Urinary bladder (tissue), 4 donors: ENCODE measurements around the gene MBL2. TPM values are rescaled to one million over a fixed set of nuclear protein-coding genes. Genes with fewer than 3 reads are reported as not detected.

ENCODE experiments used
- DNase-seq: peaks from one replicate; pipeline ENCODE4 v3.0.0-alpha.2; 2015; ENCODE audit errors: extremely low spot score
- H3K27ac ChIP-seq: one replicate; pipeline ENCODE4 v1.5.1; 2013; ENCODE audit warnings: low read depth, mild to moderate bottlenecking, moderate library complexity
- H3K36me3 ChIP-seq: one replicate; pipeline ENCODE4 v1.6.1; 2013; ENCODE audit warnings: mild to moderate bottlenecking, moderate library complexity; ENCODE audit not compliant: insufficient read depth
- H3K4me1 ChIP-seq: one replicate; pipeline ENCODE4 v1.6.1; 2013; ENCODE audit warnings: mild to moderate bottlenecking, moderate library complexity; ENCODE audit not compliant: insufficient read depth
- H3K4me3 ChIP-seq: one replicate; pipeline ENCODE4 v1.5.1; 2013; ENCODE audit warnings: low read depth, low read length
- WGBS: extraction: QIAGEN DNeasy Blood & Tissue Kit; methylation state at CpG from one replicate; pipeline ENCODE4 v1.1.7; 2013; 5-methylcytosine and 5-hydroxymethylcytosine counted together
- polyA plus RNA-seq: library from polyadenylated mRNA; stranded (reverse); fragments of 200-250 nt; gene quantifications from one replicate; pipeline ENCODE4 v1.2.3, GENCODE V29; 2013
- total RNA-seq: library from RNA; depleted of rRNA; stranded (reverse); fragments of >200 nt; gene quantifications from one replicate; pipeline ENCODE4 v1.2.3, GENCODE V29; 2014
- donor health status: healthy with polysubstance abuse.
- donor health status: healthy.

MBL2 gene
- total RNA-seq (not detected), polyA plus RNA-seq (0.05 TPM)

DNA sequence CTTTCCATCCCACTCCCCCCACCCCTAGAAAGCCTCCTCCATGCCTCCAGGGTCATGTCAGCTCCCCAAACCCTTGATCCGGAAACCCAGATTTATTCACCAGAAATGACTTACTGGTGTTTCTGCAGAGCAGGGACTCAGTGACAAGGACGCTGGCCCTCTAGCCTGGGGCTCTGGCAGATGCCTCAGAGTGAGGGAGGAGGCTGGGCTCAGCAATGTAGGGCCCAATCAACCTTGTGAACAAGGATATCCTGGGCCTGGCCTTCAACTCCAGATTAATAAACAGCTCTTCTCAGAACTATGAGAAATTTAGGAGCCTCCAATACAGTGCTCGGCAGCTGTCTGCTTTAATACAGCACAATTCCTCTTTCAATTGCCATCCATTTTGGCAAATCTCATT, at the start of gene MBL2:
Gene MBL2 (minus strand): TSS at position 162 of the 400 bp plus-strand sequence. CDS start 1,149 bp downstream, outside the sequence.
- no peaks in the 10 kb centered on the region for H3K36me3 ChIP-seq
- H3K27ac ChIP-seq: no peak within 1 kb of the TSS
- DNase-seq: no peak
- no peaks in the 10 kb centered on the region for H3K4me1 ChIP-seq
- 89% methylated on average over 3 of the region's 3 CpGs for WGBS
- no peak within 1 kb of the TSS for H3K4me3 ChIP-seq

GRCh38 chr10:52820309-52820708, 47.7 kb upstream of the MBL2 start:
- no peak overlapping the region for H3K4me3 ChIP-seq
- no peaks in the 10 kb centered on the region for H3K36me3 ChIP-seq
- WGBS: 52% methylated on average over 1 of the region's 1 CpG
- DNase-seq: no peak
- no peaks in the 10 kb centered on the region for H3K4me1 ChIP-seq
- H3K27ac ChIP-seq: no peak overlapping the region

GRCh38 chr10:52818019-52818418, 45.4 kb upstream of the MBL2 start:
- DNase-seq: peak; percentile 2
- Histone ChIP-seq H3K4me3 (no peak overlapping the region), H3K4me1 (no peaks in the 10 kb centered on the region), H3K27ac (no peak overlapping the region), H3K36me3 (no peaks in the 10 kb centered on the region)
- WGBS: 51% methylated on average over 3 of the region's 3 CpGs

- H3K4me3 ChIP-seq: no peak overlapping the region
- no peaks in the 10 kb centered on the region for H3K4me1 ChIP-seq
- no peak overlapping the region for H3K27ac ChIP-seq
- WGBS: 67% methylated on average over 5 of the region's 5 CpGs
- no peak for DNase-seq
- H3K36me3 ChIP-seq: no peaks in the 10 kb centered on the region
Observed at GRCh38 chr10:52814506-52814905, 41.9 kb upstream of the MBL2 start.

DNA sequence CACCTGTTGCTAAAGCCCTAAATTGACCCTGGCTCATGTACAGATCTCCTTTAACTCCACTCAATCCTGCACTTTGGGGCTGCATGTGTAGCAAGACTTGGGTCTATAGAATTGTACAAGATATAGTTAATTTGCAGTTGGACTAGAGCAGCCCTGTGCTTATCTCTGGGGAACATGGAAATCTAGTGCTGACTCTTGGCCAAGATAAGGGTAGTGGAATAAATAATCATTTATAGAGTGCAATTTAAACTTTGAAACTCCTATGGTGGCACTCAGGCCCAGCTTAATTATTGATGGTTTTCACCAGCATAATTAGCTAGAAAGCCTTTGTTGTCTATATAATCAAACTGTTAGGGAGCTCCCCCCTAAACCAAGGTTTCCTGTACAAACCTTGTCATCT, 39.2 kb upstream of the MBL2 start:
- no peak overlapping the region for H3K27ac ChIP-seq
- H3K4me1 ChIP-seq: no peaks in the 10 kb centered on the region
- H3K4me3 ChIP-seq: no peak overlapping the region
- no peaks in the 10 kb centered on the region for H3K36me3 ChIP-seq
- DNase-seq: no peak

- no peaks in the 10 kb centered on the region for H3K36me3 ChIP-seq
- H3K4me1 ChIP-seq: no peaks in the 10 kb centered on the region
- H3K27ac ChIP-seq: no peak overlapping the region
- no peak for DNase-seq
- no peak overlapping the region for H3K4me3 ChIP-seq
- WGBS: 96% methylated on average over 2 of the region's 2 CpGs
Observed at GRCh38 chr10:52810761-52811160, 38.2 kb upstream of the MBL2 start.

GRCh38 chr10:52807803-52808202, 35.2 kb upstream of the MBL2 start:
- no peaks in the 10 kb centered on the region for H3K36me3 ChIP-seq
- H3K4me1 ChIP-seq: no peaks in the 10 kb centered on the region
- H3K4me3 ChIP-seq: no peak overlapping the region
- 57% methylated on average over 2 of the region's 2 CpGs for WGBS
- DNase-seq: no peak
- no peak overlapping the region for H3K27ac ChIP-seq

- Histone ChIP-seq H3K36me3 (no peaks in the 10 kb centered on the region), H3K4me1 (no peaks in the 10 kb centered on the region), H3K27ac (no peak overlapping the region), H3K4me3 (no peak overlapping the region)
- DNase-seq: no peak
- WGBS: 77% methylated on average over 25 of the region's 25 CpGs
Observed at GRCh38 chr10:52805414-52806285, 33.1 kb upstream of the MBL2 start.

DNA sequence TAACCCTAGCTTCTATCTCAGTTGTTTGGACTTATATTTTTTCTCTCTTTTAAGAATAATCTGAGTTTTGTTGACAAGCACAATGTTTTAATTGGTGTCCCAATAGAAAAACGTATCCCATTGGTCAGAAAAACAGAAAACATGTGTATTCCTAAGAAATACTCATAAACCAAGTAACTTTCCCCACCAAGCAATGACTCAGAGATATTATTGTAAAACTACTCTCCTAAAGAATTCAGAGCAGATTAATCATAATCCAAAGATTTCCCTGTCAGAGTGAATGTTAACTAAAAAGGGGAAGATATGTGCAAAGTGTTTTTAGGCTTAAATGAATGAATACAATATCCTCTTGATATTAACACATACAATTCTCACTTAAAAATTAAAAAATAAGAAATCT, 29.4 kb upstream of the MBL2 start:
- DNase-seq: no peak
- no peaks in the 10 kb centered on the region for H3K4me1 ChIP-seq
- H3K36me3 ChIP-seq: no peaks in the 10 kb centered on the region
- WGBS: 34% methylated on average over 1 of the region's 1 CpG
- H3K4me3 ChIP-seq: no peak overlapping the region
- H3K27ac ChIP-seq: no peak overlapping the region

DNA sequence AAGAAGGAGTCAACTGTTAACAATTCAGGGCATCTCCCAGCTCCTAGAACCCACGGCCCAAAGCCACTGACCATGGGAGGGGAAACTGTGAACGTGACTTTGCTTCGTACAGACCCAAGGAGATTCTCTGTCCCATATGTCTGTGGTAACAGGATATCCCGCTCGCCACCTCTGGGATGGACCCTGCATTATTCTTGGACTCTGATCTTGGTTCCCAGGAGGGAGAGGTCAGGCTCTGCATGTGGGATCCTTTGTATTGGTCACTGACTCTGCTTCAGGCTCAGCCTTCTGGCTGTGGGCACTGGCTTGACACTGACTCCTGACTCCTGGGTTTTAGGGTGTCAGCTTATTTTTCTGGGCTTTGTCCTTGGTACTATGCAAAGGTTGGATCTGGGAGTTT, 13.5 kb upstream of the MBL2 start:
- WGBS: 98% methylated on average over 5 of the region's 5 CpGs
- DNase-seq: no peak
- Histone ChIP-seq H3K4me1 (no peaks in the 10 kb centered on the region), H3K4me3 (no peak overlapping the region), H3K27ac (no peak overlapping the region), H3K36me3 (no peaks in the 10 kb centered on the region)

- Histone ChIP-seq H3K4me1 (no peaks in the 10 kb centered on the region), H3K27ac (no peak overlapping the region), H3K36me3 (no peaks in the 10 kb centered on the region), H3K4me3 (no peak overlapping the region)
- 39% methylated on average over 3 of the region's 3 CpGs for WGBS
- no peak for DNase-seq
Observed at GRCh38 chr10:52785418-52785817, 12.8 kb upstream of the MBL2 start.

- H3K27ac ChIP-seq: no peak overlapping the region
- H3K4me3 ChIP-seq: no peak overlapping the region
- no peak for DNase-seq
- no peaks in the 10 kb centered on the region for H3K4me1 ChIP-seq
- WGBS: 85% methylated on average over 3 of the region's 3 CpGs
- no peaks in the 10 kb centered on the region for H3K36me3 ChIP-seq
Observed at GRCh38 chr10:52783726-52784125, 11.1 kb upstream of the MBL2 start.

DNA sequence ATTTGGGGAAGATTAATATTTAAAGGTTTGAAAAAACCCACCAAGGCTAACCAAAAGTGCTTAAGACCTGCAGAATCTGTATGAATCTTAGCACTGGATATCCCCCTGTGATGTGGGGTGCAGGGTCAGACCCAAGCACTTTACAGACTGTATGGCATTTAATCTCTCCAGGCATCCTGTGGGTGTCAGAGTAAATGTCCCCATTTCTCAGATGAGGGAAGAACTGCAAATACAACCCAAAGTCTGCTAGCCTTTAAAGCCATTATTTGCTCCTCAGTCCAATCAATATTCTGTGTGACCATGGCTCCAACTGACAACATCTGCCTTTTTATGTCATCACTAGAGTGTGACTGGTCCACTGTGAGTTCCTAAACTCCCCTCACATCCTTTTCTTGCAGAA, 10.0 kb upstream of the MBL2 start:
- no peak for DNase-seq
- no peaks in the 10 kb centered on the region for H3K4me1 ChIP-seq

DNA sequence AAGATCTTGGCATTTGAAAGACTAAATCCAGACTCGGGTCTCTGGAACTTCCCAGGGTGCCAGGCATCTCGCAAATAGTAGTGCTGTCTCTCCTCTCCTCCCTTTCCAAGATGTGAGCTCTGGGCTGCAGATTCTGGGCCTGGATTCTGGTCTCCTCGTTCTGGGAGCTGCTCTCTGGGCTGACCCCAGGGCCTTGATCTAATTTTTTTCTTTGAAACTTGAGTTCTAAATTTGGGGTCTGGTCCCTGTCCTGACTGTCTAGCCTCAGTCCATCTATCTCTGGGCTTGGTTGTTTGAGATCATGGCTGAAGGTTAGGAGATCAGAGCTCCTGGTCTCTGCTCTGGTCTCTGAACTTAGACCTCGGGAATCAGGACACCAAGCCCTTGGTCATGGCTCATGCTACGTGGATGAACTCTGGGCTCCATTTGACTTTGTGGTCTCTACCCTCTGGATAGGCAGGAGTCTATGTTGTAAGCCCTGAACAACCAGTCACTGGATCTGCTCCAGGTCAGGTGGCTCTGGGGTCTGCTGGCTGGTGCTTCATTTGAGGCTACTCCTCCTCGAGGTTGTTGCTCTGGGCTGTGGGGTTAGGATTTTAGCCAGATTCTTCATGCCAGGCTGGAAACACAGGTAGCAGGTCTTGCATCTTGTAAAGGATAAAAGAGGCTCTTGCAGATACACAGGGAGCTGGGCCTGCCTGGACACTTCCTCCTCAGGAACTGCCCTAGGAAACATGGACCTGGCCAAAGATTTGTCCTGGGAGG, 8.0 kb upstream of the MBL2 start:
- 57% methylated on average over 6 of the region's 6 CpGs for WGBS
- H3K4me3 ChIP-seq: no peak overlapping the region
- no peak overlapping the region for H3K27ac ChIP-seq
- DNase-seq: no peak
- H3K36me3 ChIP-seq: no peaks in the 10 kb centered on the region
- H3K4me1 ChIP-seq: no peaks in the 10 kb centered on the region

More for the DNA sequence above, 10.0 kb upstream of the MBL2 start:
- H3K27ac ChIP-seq: no peak overlapping the region
- no peak overlapping the region for H3K4me3 ChIP-seq
- H3K36me3 ChIP-seq: no peaks in the 10 kb centered on the region
